Endothelial cell of umbilical vein (primary cell): ENCODE results near the gene POLRMT. TPM values are rescaled to one million over a fixed set of nuclear protein-coding genes. Genes with fewer than 3 reads are reported as not detected.

Experiments used
- BruUV-seq: library from RNA; stranded (reverse); fragments of 400-500 nt; replicated peaks from 2 replicates; lab custom pipeline; 2021; lab: Mats Ljungman, UMichigan
- CTCF ChIA-PET: fragments of 300-600, 350-600 bp; sonication (Branson Sonifier 250); formaldehyde crosslinking; loops from one replicate; lab custom pipeline; 2021; ENCODE audit warnings: antibody characterized with exemption, inconsistent platforms; lab: Charles Lee
- POLR2A ChIA-PET: fragments of 300-600, 350-600 bp; sonication (Branson Sonifier 250); formaldehyde crosslinking; loops from one replicate; lab custom pipeline; 2021; ENCODE audit warnings: antibody characterized with exemption, inconsistent platforms; lab: Charles Lee
- DNase-seq: peaks from one replicate; pipeline ENCODE4 v3.0.0-alpha.2; 2011; ENCODE audit warnings: low read depth, low spot score
- FAIRE-seq: peaks from 2 replicates; lab custom pipeline; 2011; peaks lifted over from hg19 to GRCh38; lab: Jason Lieb, UNC
- H2AFZ ChIP-seq: 2 replicates; pipeline ENCODE4 v1.6.0; 2012; ENCODE audit warnings: low read depth, low read length, control low read depth, inconsistent platforms
- H3K27ac ChIP-seq: 2 replicates; pipeline ENCODE4 v1.5.1; 2011; ENCODE audit warnings: low read depth, mild to moderate bottlenecking, control low read depth, low read length, moderate library complexity; ENCODE audit not compliant: insufficient read depth
- H3K27me3 ChIP-seq, 2 experiments: 2 replicates each; pipeline versions ENCODE4 v1.6.0 to v1.6.1; 2011; ENCODE audit warnings: low read length in 2 of 2, mixed read lengths in 1 of 2; ENCODE audit not compliant: control insufficient read depth in 2 of 2, insufficient read depth in 2 of 2
- H3K36me3 ChIP-seq, 2 experiments: 2 replicates in 1 of 2; 3 replicates in 1 of 2; pipeline ENCODE4 v1.5.1; 2011; ENCODE audit warnings: low read length in 2 of 2, mild to moderate bottlenecking in 1 of 2, moderate library complexity in 1 of 2; ENCODE audit not compliant: control insufficient read depth in 2 of 2, insufficient read depth in 2 of 2; ENCODE audit errors: extremely low read depth in 1 of 2
- H3K4me1 ChIP-seq: 3 replicates; pipeline ENCODE4 v1.5.1; 2011; ENCODE audit warnings: mild to moderate bottlenecking, low read length; ENCODE audit not compliant: control insufficient read depth, insufficient read depth; ENCODE audit errors: extremely low read depth
- H3K4me2 ChIP-seq: 2 replicates; pipeline ENCODE4 v1.6.1; 2011; ENCODE audit warnings: low read length, control low read depth, mixed read lengths; ENCODE audit not compliant: insufficient read depth
- H3K4me3 ChIP-seq, 3 experiments: fragments of 200-600 bp in 1 of 3; sonication (generic), shearing (Covaris generic) in 1 of 3; replicated peaks in 1 of 3; 2 replicates each; pipeline ENCODE4 v1.5.1; 2011 to 2016; ENCODE audit warnings: control low read depth in 3 of 3, low read length in 3 of 3, mild to moderate bottlenecking in 2 of 3, inconsistent platforms in 1 of 3, low read depth in 1 of 3, moderate library complexity in 1 of 3; ENCODE audit not compliant: insufficient read depth in 1 of 3
- H3K79me2 ChIP-seq: 2 replicates; pipeline ENCODE4 v1.6.0; 2012; ENCODE audit warnings: low read length, inconsistent platforms; ENCODE audit not compliant: control insufficient read depth, insufficient read depth
- H3K9ac ChIP-seq: replicated peaks from 2 replicates; pipeline ENCODE3; 2011; ENCODE audit warnings: low read length, control low read depth; ENCODE audit not compliant: insufficient read depth; ENCODE audit errors: extremely low read depth
- H3K9me1 ChIP-seq: replicated peaks from 3 replicates; pipeline ENCODE4 v1.6.0; 2011; ENCODE audit warnings: mild to moderate bottlenecking, low read length; ENCODE audit not compliant: control insufficient read depth, insufficient read depth; ENCODE audit errors: extremely low read depth
- H3K9me3 ChIP-seq: replicated peaks from 2 replicates; pipeline ENCODE4 v1.5.1; 2012; ENCODE audit warnings: low read length, inconsistent platforms; ENCODE audit not compliant: control insufficient read depth, insufficient read depth
- H4K20me1 ChIP-seq: replicated peaks from 2 replicates; pipeline ENCODE3; 2011; ENCODE audit warnings: mild to moderate bottlenecking, low read length; ENCODE audit not compliant: control insufficient read depth, insufficient read depth; ENCODE audit errors: extremely low read depth
- CTCF ChIP-seq, 2 donors: IDR thresholded peaks; 1 replicate in 1 of 2; 2 replicates in 1 of 2; pipeline ENCODE4 v1.5.1; 2011; ENCODE audit warnings: low read length in 2 of 2, mild to moderate bottlenecking in 2 of 2, moderate library complexity in 2 of 2, control low read depth in 1 of 2, inconsistent platforms in 1 of 2, low read depth in 1 of 2; ENCODE audit not compliant: insufficient read depth in 1 of 2; ENCODE audit errors: extremely low read depth in 1 of 2
- EZH2 ChIP-seq: IDR thresholded peaks from 2 replicates; pipeline ENCODE4 v1.6.1; 2012; ENCODE audit warnings: borderline replicate concordance, low read depth, mild to moderate bottlenecking, moderate library complexity, low read length, inconsistent platforms; ENCODE audit not compliant: severe bottlenecking
- FOS ChIP-seq: IDR thresholded peaks from 2 replicates; pipeline ENCODE4 v1.6.1; 2011; ENCODE audit warnings: mild to moderate bottlenecking, low read length, moderate library complexity, borderline replicate concordance; ENCODE audit not compliant: insufficient read depth
- GATA2 ChIP-seq: IDR thresholded peaks from 2 replicates; pipeline ENCODE4 v1.7.0; 2011; ENCODE audit warnings: low read depth, mild to moderate bottlenecking, moderate library complexity, mixed read lengths, low read length; ENCODE audit not compliant: insufficient read length, insufficient read depth
- JUN ChIP-seq: IDR thresholded peaks from 2 replicates; pipeline ENCODE4 v1.6.1; 2011; ENCODE audit warnings: borderline replicate concordance, low read depth; ENCODE audit not compliant: insufficient read length, insufficient read depth
- MAX ChIP-seq: IDR thresholded peaks from 2 replicates; pipeline ENCODE4 v1.6.1; 2011; ENCODE audit not compliant: insufficient read depth, insufficient read length
- MYC ChIP-seq: IDR thresholded peaks from one replicate; pipeline ENCODE4 v1.6.1; 2011; ENCODE audit warnings: mild to moderate bottlenecking, low read depth, low read length
- POLR2A ChIP-seq: IDR thresholded peaks from 2 replicates; pipeline ENCODE4 v1.6.1; 2012; ENCODE audit warnings: low read depth, mild to moderate bottlenecking, control low read depth, low read length
- POLR2AphosphoS5 ChIP-seq: IDR thresholded peaks from 2 replicates; pipeline ENCODE4 v1.6.1; 2012; ENCODE audit warnings: low read depth, mild to moderate bottlenecking, control low read depth, low read length, moderate library complexity; ENCODE audit not compliant: insufficient read depth
- dilution Hi-C: fragments of 300-500 bp; cut with MboI; formaldehyde crosslinking; loops from one replicate; pipeline ENCODE4 v1.15.0; 2019; ENCODE audit warnings: low sequenced_read_pairs; ENCODE audit not compliant: extremely low pct_ligation_motif_present
- intact Hi-C: fragments of 100-400 bp; cut with micrococcal nuclease; formaldehyde crosslinking; loops from one replicate; pipeline ENCODE4 v1.10.0; 2022
- polyA plus RNA-seq, 4 experiments: library from polyadenylated mRNA; depleted of rRNA in 3 of 4; stranded (reverse) in 3 of 4; unstranded in 1 of 4; fragments of >200 nt; gene quantifications; 2 replicates each; pipeline versions ENCODE4 v1.2.1 to v1.2.3, GENCODE V29; 2011 to 2012; ENCODE audit warnings: missing spikeins in 1 of 4
- total RNA-seq: library from RNA; stranded (reverse); gene quantifications from 2 replicates; pipeline ENCODE4 v1.2.3, GENCODE V29; 2021

POLRMT gene
- total and polyA plus RNA-seq, 2 donors (not counting 3 experiments of a cell fraction or from before 2014, with no cell fraction given), result 38.9 to 50.6 TPM

GRCh38 chr19:581399-582111 lies 51.8 kb downstream of the POLRMT start:
- intact Hi-C loops (no loop called here), dilution Hi-C loops (no loop called here)
- no peak overlapping the region for H2AFZ ChIP-seq
- H3K27ac ChIP-seq, result no peak overlapping the region
- no peak overlapping the region for H3K4me3 ChIP-seq
- POLR2A ChIA-PET, result no interaction called here
- TF ChIP-seq EZH2, result no peak
- TF ChIP-seq FOS, result no peak
- TF ChIP-seq JUN, result no peak
- TF ChIP-seq MAX, result no peak
- no peak for TF ChIP-seq POLR2AphosphoS5
- TF ChIP-seq MYC, result no peak
- no peak for TF ChIP-seq CTCF (IDR thresholded peaks at IDR 0.05; ENCODE audit: extremely low read depth in 1 of 2, insufficient read depth in 1 of 2, low read depth in 1 of 2, low read length in 2 of 2)
- no peak for TF ChIP-seq POLR2A
- TF ChIP-seq GATA2, result no peak
- peaks cover 2% of the 10 kb centered on the region for H3K4me1 ChIP-seq
- H3K36me3 ChIP-seq, result peaks cover 5 to 33% of the 10 kb centered on the region in 2 experiments
- no peaks in the 10 kb centered on the region for H3K9me1 ChIP-seq
- H3K9me3 ChIP-seq, result no peaks in the 10 kb centered on the region
- CTCF ChIA-PET, result interaction anchor here (0.6 to 1.6 kb wide), 2 partner anchors 23 to 153 kb away, joined by 4 to 5 read pairs; no protein-coding TSS in a partner anchor
- H4K20me1 ChIP-seq, result no peaks in the 10 kb centered on the region
- no peak for DNase-seq
- FAIRE-seq, result no peak
- H3K9ac ChIP-seq, result no peak overlapping the region
- H3K27me3 ChIP-seq, result no peaks in the 10 kb centered on the region
- no peak overlapping the region for H3K4me2 ChIP-seq
- no TSS peak for BruUV-seq
- H3K79me2 ChIP-seq, result peaks cover 37% of the 10 kb centered on the region
